Endodermal cell (in vitro differentiated cells): ENCODE measurements around the gene PCNX4. TPM values are rescaled to one million over a fixed set of nuclear protein-coding genes. Genes with fewer than 3 reads are reported as not detected.
"Not testable (repeated sequence)": the region's sequence is repeated elsewhere in the genome, so short reads cannot be mapped to it uniquely, and the experiment has no call there.

Source experiments
- DNase-seq: peaks from one replicate; pipeline ENCODE4 v3.0.0-alpha.2; 2017
- H3K27ac ChIP-seq: 2 replicates; pipeline ENCODE4 v1.5.1; 2013; ENCODE audit warnings: mild to moderate bottlenecking, low read depth, low read length, moderate library complexity
- H3K27me3 ChIP-seq: 2 replicates; pipeline ENCODE4 v1.6.1; 2013; ENCODE audit warnings: mild to moderate bottlenecking, low read length, moderate library complexity; ENCODE audit not compliant: insufficient read depth, control insufficient read depth, poor library complexity, severe bottlenecking
- H3K36me3 ChIP-seq: 2 replicates; pipeline ENCODE4 v1.7.0; 2013; ENCODE audit warnings: mild to moderate bottlenecking, low read length, moderate library complexity; ENCODE audit not compliant: control insufficient read depth, insufficient read depth
- H3K4me1 ChIP-seq: one replicate; pipeline ENCODE4 v1.7.0; 2013; ENCODE audit warnings: low read length; ENCODE audit not compliant: control insufficient read depth, insufficient read depth
- H3K4me3 ChIP-seq: 2 replicates; pipeline ENCODE4 v1.5.1; 2013; ENCODE audit warnings: mild to moderate bottlenecking, low read length, moderate library complexity
- H3K9ac ChIP-seq: 2 replicates; pipeline ENCODE4 v1.6.1; 2013; ENCODE audit warnings: mild to moderate bottlenecking, low read length, moderate library complexity; ENCODE audit not compliant: poor library complexity, severe bottlenecking; ENCODE audit errors: extremely low read depth
- H3K9me3 ChIP-seq: 2 replicates; pipeline ENCODE4 v1.6.1; 2013; ENCODE audit warnings: mild to moderate bottlenecking, low read length, moderate library complexity; ENCODE audit not compliant: control insufficient read depth
- H3K27ac Mint-ChIP-seq: 2 replicates; pipeline ENCODE4 v1.8.0; 2020; ENCODE audit warnings: mixed read lengths
- H3K27me3 Mint-ChIP-seq: 2 replicates; pipeline ENCODE4 v1.8.0; 2021; ENCODE audit warnings: mild to moderate bottlenecking, mixed read lengths; ENCODE audit not compliant: insufficient read depth
- H3K36me3 Mint-ChIP-seq: 2 replicates; pipeline ENCODE4 v1.8.0; 2020; ENCODE audit warnings: low read depth, mixed read lengths
- H3K4me1 Mint-ChIP-seq: 2 replicates; pipeline ENCODE4 v1.8.0; 2020; ENCODE audit warnings: mixed read lengths
- H3K4me3 Mint-ChIP-seq: 2 replicates; pipeline ENCODE4 v1.8.0; 2020; ENCODE audit warnings: mild to moderate bottlenecking, moderate library complexity, mixed read lengths
- H3K9me3 Mint-ChIP-seq: 2 replicates; pipeline ENCODE4 v1.8.0; 2020; ENCODE audit warnings: mild to moderate bottlenecking, mixed read lengths
- WGBS, 2 experiments: methylation state at CpG; one replicate each; pipeline versions ENCODE4 v1.1.5 to v1.1.7; 2013; ENCODE audit warnings: missing lambda C conversion rate in 2 of 2, mixed read lengths in 1 of 2; ENCODE audit not compliant: insufficient coverage in 1 of 2, insufficient read length in 1 of 2; 5-methylcytosine and 5-hydroxymethylcytosine counted together
- total RNA-seq, 2 donors: library from RNA; stranded (reverse); fragmentation: NEBNext Ultra II Directional in 1 of 2; extraction: Animal tissue kit (Norgen Biotek cat#: 25700) in 1 of 2; gene quantifications; 2 replicates in 1 of 2; 3 replicates in 1 of 2; pipeline ENCODE4 v1.2.1, GENCODE V29; 2021
- TF ChIP-seq, protein P1 (sequence below): fragments of 200-600 bp; sonication (generic); conservative IDR thresholded peaks from 2 replicates; pipeline ENCODE4 v1.5.0; 2021; ENCODE audit warnings: antibody characterized with exemption, mild to moderate bottlenecking

PCNX4 gene
- total RNA-seq, 2 donors from 2014 or later: 61.1 to 74.3 TPM

DNA sequence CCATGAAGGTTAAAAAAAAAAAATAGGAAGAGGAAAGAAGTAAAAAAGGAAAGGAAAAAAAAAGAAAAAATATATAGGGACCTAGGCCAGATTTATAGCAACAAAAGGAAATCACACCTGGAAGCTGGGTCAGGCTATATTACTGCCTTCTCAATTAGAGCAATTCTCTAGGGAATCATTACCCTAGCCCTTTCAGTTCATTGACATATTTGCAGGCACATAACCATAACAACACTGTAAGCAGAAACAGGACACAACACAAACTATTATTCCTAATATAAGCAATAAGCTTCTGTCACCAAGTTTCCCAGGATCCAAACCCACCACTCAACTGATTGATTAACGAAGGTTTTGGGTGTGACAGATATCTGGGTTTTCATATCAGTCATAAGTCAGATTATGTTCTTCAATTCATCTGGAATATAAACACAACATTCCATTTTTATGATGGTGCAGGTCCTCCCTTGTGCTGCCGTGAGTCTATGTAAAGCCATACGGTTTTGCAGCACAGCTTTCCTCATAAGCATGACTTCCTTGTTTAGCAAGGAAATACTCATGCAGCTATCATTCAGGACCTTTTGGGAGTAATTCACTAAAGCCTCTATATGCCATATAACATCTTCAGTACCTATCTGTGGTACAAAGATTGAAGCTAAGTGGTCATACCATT lies 4.2 kb downstream of the PCNX4 start:
- H3K27ac ChIP-seq: no peak overlapping the region
- Mint-ChIP-seq H3K4me3 (no peak overlapping the region), H3K27me3 (no peaks in the 10 kb centered on the region), H3K36me3 (peaks cover 22% of the 10 kb centered on the region), H3K27ac (no peak overlapping the region), H3K4me1 (peaks cover 30% of the 10 kb centered on the region), H3K9me3 (peaks cover 8% of the 10 kb centered on the region)
- TF ChIP-seq, protein P1, sequence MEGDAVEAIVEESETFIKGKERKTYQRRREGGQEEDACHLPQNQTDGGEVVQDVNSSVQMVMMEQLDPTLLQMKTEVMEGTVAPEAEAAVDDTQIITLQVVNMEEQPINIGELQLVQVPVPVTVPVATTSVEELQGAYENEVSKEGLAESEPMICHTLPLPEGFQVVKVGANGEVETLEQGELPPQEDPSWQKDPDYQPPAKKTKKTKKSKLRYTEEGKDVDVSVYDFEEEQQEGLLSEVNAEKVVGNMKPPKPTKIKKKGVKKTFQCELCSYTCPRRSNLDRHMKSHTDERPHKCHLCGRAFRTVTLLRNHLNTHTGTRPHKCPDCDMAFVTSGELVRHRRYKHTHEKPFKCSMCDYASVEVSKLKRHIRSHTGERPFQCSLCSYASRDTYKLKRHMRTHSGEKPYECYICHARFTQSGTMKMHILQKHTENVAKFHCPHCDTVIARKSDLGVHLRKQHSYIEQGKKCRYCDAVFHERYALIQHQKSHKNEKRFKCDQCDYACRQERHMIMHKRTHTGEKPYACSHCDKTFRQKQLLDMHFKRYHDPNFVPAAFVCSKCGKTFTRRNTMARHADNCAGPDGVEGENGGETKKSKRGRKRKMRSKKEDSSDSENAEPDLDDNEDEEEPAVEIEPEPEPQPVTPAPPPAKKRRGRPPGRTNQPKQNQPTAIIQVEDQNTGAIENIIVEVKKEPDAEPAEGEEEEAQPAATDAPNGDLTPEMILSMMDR: no peak
- WGBS, 2 experiments: 91 to 93% methylated on average over 2 to 3 of the region's 3 CpGs
- peaks cover 30% of the 10 kb centered on the region for H3K36me3 ChIP-seq
- H3K4me1 ChIP-seq: no peaks in the 10 kb centered on the region
- no peak overlapping the region for H3K4me3 ChIP-seq
- H3K9me3 ChIP-seq: peaks cover 15% of the 10 kb centered on the region
- no peak for DNase-seq
- no peak overlapping the region for H3K9ac ChIP-seq
- no peaks in the 10 kb centered on the region for H3K27me3 ChIP-seq

DNA sequence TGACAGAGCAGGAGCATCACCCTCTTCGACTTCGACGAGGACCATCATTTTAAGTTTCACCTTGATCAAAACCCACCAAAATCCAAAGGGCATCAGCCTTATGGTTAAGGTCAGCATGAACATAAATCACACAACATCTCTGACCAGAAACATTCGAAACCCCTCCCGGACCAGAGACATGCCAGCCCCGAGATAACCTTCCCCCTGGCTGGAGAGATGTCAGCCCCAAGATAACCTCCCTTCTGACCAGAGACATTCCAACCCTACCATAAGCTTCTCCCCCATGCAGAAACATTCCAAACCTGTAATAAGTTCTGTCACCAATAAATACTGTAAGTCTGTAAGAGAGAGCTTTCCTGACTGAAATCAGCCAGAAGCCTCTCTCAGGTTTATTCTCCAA lies 6.3 kb downstream of the PCNX4 start:
- no peak for DNase-seq
- no peak overlapping the region for H3K27ac ChIP-seq
- no peak overlapping the region for H3K9ac ChIP-seq
- H3K9me3 ChIP-seq: peaks cover 15% of the 10 kb centered on the region
- no peaks in the 10 kb centered on the region for H3K27me3 Mint-ChIP-seq
- 96 to 100% methylated on average over 6 of the region's 6 CpGs for WGBS, 2 experiments
- H3K4me1 Mint-ChIP-seq: peaks cover 33% of the 10 kb centered on the region
- H3K27me3 ChIP-seq: no peaks in the 10 kb centered on the region
- H3K36me3 ChIP-seq: peaks cover 30% of the 10 kb centered on the region
- TF ChIP-seq, protein P1: no peak
- H3K4me1 ChIP-seq: no peaks in the 10 kb centered on the region
- H3K4me3 ChIP-seq: no peak overlapping the region
- H3K36me3 Mint-ChIP-seq: peaks cover 22% of the 10 kb centered on the region
- H3K4me3 Mint-ChIP-seq: no peak overlapping the region
- H3K27ac Mint-ChIP-seq: peak overlapping the region; percentile 42
- H3K9me3 Mint-ChIP-seq: peaks cover 8% of the 10 kb centered on the region

DNA sequence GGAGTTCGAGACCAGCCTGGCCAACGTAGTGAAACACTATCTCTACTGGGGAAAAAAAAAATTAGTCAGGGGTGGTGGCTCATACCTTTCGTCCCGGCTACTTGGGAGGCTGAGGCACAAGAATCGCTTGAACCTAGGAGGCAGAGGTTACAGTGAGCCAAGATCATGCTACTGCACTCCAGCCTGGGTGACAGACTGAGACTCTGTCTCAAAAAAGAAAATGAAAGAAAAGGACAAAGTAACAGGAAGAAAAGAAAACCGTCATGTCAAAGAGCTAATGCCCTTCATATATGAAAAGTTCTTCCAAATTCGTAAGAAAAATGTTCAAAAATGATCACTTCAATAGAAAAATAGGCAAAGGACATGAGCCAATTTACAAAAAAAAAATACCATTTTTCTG lies 8.1 kb downstream of the PCNX4 start:
- peaks cover 15% of the 10 kb centered on the region for H3K9me3 ChIP-seq
- H3K36me3 ChIP-seq: peaks cover 30% of the 10 kb centered on the region
- H3K4me3 Mint-ChIP-seq, DNase-seq, H3K27ac Mint-ChIP-seq, H3K27ac ChIP-seq, H3K9ac ChIP-seq, H3K4me3 ChIP-seq, H3K27me3 ChIP-seq, H3K4me1 ChIP-seq, H3K27me3 Mint-ChIP-seq, H3K9me3 Mint-ChIP-seq: not testable (repeated sequence)
- Mint-ChIP-seq H3K4me1 (peaks cover 19% of the 10 kb centered on the region), H3K36me3 (peaks cover 29% of the 10 kb centered on the region)
- WGBS, 2 experiments: 93% methylated on average over 7 of the region's 7 CpGs
